Measurements from ENCODE around the gene TBXA2R. TPM values are rescaled to one million over a fixed set of nuclear protein-coding genes. Genes with fewer than 3 reads are reported as not detected.

The TBXA2R gene
- total RNA-seq, 1 donor = 1.4 TPM

- no peaks in the 10 kb centered on the region for H3K9me3 ChIP-seq (ENCODE audit: low read depth, low read length)
- H3K4me1 ChIP-seq (ENCODE audit: insufficient read depth, low read length) = no peaks in the 10 kb centered on the region
- no peaks in the 10 kb centered on the region for H3K27me3 ChIP-seq (ENCODE audit: insufficient read depth, low read length)
- no peak overlapping the region for H2AFZ ChIP-seq (ENCODE audit: low read length)
- peaks cover 14% of the 10 kb centered on the region for H3K79me2 ChIP-seq (ENCODE audit: insufficient read depth, low read length)
- peaks cover 13% of the 10 kb centered on the region for H4K20me1 ChIP-seq (ENCODE audit: insufficient read depth, low read length)
- no peak overlapping the region for H3K4me2 ChIP-seq (ENCODE audit: insufficient read depth, low read length)
- no peak overlapping the region for H3K27ac ChIP-seq (ENCODE audit: low read depth, low read length)
- peak; percentile 62 for TF ChIP-seq CTCF (IDR thresholded peaks at IDR 0.05; ENCODE audit: extremely low read depth, low read depth, low read length)
- no peak overlapping the region for H3K4me3 ChIP-seq (ENCODE audit: insufficient read depth, low read length)
- H3K36me3 ChIP-seq (ENCODE audit: insufficient read depth, low read length) = peaks cover 12% of the 10 kb centered on the region
- DNase-seq (ENCODE audit: insufficient read length, low spot score, missing footprints) = peak; percentile 94
Observed at GRCh38 chr19:3547301-3547731, 59.4 kb downstream of the TBXA2R start.

GRCh38 chr19:3546119-3546518, 60.6 kb downstream of the TBXA2R start:
- H3K27me3 ChIP-seq (ENCODE audit: insufficient read depth, low read length) = no peaks in the 10 kb centered on the region
- peaks cover 8% of the 10 kb centered on the region for H3K79me2 ChIP-seq (ENCODE audit: insufficient read depth, low read length)
- peaks cover 13% of the 10 kb centered on the region for H4K20me1 ChIP-seq (ENCODE audit: insufficient read depth, low read length)
- no peak for TF ChIP-seq CTCF (IDR thresholded peaks at IDR 0.05; ENCODE audit: extremely low read depth, low read depth, low read length)
- H3K36me3 ChIP-seq (ENCODE audit: insufficient read depth, low read length) = peaks cover 12% of the 10 kb centered on the region
- H3K9me3 ChIP-seq (ENCODE audit: low read depth, low read length) = no peaks in the 10 kb centered on the region
- no peaks in the 10 kb centered on the region for H3K4me1 ChIP-seq (ENCODE audit: insufficient read depth, low read length)
- no peak overlapping the region for H2AFZ ChIP-seq (ENCODE audit: low read length)
- no peak overlapping the region for H3K4me2 ChIP-seq (ENCODE audit: insufficient read depth, low read length)
- H3K4me3 ChIP-seq (ENCODE audit: insufficient read depth, low read length) = no peak overlapping the region
- DNase-seq (ENCODE audit: insufficient read length, low spot score, missing footprints) = peak; percentile 77
- no peak overlapping the region for H3K27ac ChIP-seq (ENCODE audit: low read depth, low read length)

- peaks cover 12% of the 10 kb centered on the region for H3K36me3 ChIP-seq (ENCODE audit: insufficient read depth, low read length)
- no peaks in the 10 kb centered on the region for H3K9me3 ChIP-seq (ENCODE audit: low read depth, low read length)
- H3K79me2 ChIP-seq (ENCODE audit: insufficient read depth, low read length) = peaks cover 8% of the 10 kb centered on the region
- H3K4me3 ChIP-seq (ENCODE audit: insufficient read depth, low read length) = no peak overlapping the region
- H2AFZ ChIP-seq (ENCODE audit: low read length) = no peak overlapping the region
- no peaks in the 10 kb centered on the region for H3K27me3 ChIP-seq (ENCODE audit: insufficient read depth, low read length)
- no peak overlapping the region for H3K4me2 ChIP-seq (ENCODE audit: insufficient read depth, low read length)
- H3K4me1 ChIP-seq (ENCODE audit: insufficient read depth, low read length) = no peaks in the 10 kb centered on the region
- peaks cover 13% of the 10 kb centered on the region for H4K20me1 ChIP-seq (ENCODE audit: insufficient read depth, low read length)
- no peak overlapping the region for H3K27ac ChIP-seq (ENCODE audit: low read depth, low read length)
- TF ChIP-seq CTCF (IDR thresholded peaks at IDR 0.05; ENCODE audit: extremely low read depth, low read depth, low read length) = no peak
- DNase-seq (ENCODE audit: insufficient read length, low spot score, missing footprints) = peak; percentile 76
Observed at GRCh38 chr19:3545669-3546034, 61.0 kb downstream of the TBXA2R start.

- Histone ChIP-seq H3K27ac (ENCODE audit: low read depth, low read length) (no peak overlapping the region), H3K36me3 (ENCODE audit: insufficient read depth, low read length) (peaks cover 12% of the 10 kb centered on the region), H3K4me2 (ENCODE audit: insufficient read depth, low read length) (no peak overlapping the region), H2AFZ (ENCODE audit: low read length) (no peak overlapping the region), H3K4me3 (ENCODE audit: insufficient read depth, low read length) (no peak overlapping the region), H3K79me2 (ENCODE audit: insufficient read depth, low read length) (peaks cover 8% of the 10 kb centered on the region), H4K20me1 (ENCODE audit: insufficient read depth, low read length) (peaks cover 13% of the 10 kb centered on the region), H3K9me3 (ENCODE audit: low read depth, low read length) (no peaks in the 10 kb centered on the region), H3K27me3 (ENCODE audit: insufficient read depth, low read length) (no peaks in the 10 kb centered on the region), H3K4me1 (ENCODE audit: insufficient read depth, low read length) (no peaks in the 10 kb centered on the region)
- peak; percentile 99 for DNase-seq (ENCODE audit: insufficient read length, low spot score, missing footprints)
- TF ChIP-seq CTCF (IDR thresholded peaks at IDR 0.05; ENCODE audit: extremely low read depth, low read depth, low read length) = peak; percentile 85
Observed at GRCh38 chr19:3544742-3545668, 61.7 kb downstream of the TBXA2R start.
